ENCODE measurements around the gene ANKMY1.

ANKMY1 gene

DNA sequence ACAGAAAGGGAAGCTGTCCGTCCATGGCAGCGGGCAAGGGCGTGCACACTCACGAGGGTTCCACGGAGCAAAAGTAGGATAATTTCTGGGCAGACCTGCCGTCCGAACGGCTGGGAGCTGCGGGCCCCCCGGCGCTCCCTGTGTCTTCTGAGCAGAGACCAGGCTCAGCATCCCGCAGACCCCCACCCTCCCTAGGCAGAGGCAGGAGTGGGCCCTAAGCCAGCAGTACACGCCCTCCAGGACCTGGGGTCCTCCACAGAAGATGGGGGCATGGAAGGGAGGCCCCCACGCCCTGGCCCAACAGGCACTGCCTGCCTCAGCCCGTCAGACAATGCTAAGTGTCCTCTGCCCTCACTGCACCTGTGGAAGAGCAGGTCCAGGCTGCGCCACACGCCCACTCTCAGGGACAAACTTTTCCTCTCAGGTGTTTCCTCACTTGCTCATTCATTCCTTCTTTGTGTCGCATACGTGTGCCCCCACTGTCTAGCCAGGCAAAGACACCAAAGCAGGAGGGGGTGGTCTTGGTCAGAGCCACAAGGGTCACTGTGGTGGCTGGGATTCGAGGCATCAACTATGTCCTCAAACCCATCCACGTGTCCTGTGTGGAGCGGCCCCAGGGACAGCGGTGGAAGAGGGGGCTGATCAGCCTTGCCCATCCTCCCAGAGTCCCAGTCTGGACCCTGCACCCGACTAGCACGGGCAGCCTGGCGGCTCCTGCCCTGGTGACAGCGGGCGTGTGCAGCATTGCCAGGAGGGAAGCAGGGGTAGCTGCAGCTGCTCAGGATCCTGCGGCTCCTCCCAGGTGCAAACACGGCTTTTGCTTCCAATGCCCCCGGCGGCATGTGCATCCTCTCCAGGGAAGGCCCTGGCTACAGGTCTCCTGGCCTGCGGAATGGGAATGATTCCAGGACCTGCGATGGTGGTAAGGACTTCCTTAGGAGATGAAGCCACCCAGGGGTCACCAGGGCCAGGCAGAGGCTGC, 124.7 kb downstream of the ANKMY1 start:
- no peak for DNase-seq

DNA sequence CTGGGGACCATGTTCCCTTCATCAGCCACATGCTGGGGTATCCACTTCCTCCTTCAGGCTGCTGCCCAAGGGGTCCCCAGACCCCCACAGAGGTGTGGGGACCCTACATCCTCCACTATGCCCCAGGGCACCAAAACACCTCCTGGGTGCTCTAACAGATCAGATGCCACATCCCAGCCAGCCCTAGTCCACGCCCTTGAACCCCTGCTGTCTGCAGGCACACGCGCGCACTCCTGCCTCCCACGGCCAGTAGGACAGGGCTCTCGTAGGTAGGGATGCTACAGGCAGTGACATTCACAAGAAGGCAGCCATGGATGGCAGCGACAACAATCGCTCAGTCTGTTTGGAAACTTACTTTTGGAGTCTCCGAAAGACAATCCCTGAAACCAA, 125.4 kb downstream of the ANKMY1 start:
- no peak for DNase-seq

DNA sequence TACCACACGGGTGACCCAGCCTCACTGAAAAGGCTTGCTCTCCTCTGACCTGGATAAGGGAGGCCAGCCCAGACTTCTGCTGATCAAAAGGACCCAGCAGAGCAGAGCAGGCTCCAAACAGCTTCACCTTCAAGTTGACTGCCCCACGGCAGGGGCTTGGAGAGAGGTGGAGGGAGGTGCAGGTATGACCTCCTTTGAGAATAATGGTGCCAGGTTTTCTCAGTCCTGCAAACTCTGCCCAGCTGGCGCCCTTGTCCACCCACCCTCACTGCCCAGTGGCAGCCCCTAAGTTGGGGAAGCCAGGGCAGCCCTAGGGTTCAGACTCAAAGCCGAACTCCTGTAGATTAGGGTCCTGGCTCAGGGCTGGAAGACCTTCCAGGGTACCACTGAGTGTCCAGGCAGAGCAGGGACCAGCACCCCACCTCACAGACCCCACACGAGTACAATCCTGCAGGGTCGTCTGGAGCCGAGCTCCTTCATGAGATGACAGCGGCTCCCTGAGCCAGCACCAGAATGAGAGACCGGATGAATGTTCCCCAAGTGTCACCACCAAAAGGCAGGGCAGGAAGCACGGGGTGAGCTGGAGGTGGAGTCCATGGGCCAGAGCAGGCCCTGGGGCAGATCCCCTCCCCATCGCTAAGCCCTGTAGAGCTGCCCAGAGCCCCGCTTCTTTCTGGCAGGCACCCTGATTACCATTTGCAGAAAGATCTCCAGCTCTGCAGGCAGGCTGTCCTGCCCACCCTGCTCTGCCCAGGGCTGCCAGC, 125.9 kb downstream of the ANKMY1 start:
- no peak for DNase-seq

DNA sequence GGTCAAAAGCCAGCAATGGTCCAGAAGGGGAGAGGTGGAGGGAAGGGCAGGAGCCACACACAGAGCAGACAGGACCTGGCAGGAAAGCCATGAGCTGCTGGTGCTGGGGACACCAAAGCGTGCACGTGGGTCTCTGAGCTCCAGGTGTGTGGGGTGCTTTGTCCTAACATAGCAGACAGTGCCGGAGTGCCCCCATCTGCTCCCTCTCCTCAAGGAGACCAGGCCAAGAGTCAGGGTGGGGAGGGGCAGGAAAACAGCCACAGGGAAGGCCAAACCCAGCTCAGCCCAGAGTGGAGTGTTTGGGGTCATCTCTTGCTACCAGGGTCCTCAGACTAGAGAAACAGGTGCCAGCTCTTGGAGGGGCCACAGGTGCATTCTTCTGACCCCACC, 126.5 kb downstream of the ANKMY1 start:
- DNase-seq, result no peak

DNA sequence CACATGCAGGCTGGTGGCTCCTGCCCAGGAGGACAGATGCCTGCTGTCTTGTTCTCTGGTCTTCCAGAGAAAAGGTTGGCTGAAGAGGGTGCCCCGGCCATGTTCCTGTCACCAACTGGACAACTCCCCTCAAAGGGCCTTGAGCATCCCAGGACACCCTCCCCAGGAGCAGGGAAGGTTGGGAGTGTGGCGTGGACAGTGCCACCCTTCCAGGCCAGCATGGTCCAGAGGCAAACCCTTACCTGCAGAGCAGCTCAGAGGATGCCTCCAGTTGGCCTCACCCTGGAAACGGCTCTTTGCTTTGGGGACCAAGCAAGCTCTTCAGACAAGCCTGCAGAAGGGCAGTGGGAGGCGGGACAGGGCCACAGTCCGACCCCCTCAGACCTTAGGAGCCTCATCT, 127.2 kb downstream of the ANKMY1 start:
- no peak for DNase-seq

DNA sequence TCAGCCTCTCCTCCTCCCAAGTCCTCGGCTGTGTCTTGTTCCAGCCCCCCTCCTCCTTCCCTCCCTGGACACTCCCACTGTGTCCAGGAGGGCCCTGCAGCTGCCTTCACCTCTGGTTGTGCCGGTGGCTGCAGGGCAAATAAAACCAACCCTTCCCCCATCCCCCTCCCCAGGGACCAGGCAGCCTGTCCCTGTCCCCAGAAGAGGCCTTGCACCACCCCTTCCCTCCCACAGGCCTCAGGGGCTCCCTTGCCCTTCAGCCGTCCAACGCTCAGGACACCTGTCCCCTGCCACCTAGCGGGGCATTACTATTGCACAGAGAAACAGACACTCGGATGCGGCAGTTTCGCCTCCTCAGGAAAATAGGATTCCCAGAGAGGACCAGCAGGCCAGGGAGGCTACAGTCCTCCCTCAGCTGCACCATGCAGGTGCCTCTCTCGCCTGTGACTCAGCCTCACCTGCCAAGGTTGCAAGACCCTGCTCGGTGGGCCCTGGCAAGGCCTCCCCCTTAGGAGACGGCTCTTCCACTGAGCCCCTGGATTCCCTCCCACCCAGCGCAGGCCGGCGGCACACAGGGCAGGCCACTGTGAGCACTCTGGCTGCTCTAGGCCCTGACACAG, 127.8 kb downstream of the ANKMY1 start:
- no peak for DNase-seq
